Measurements from ENCODE around the gene CDH23.

Gene CDH23

GRCh38 chr10:71653044-71653443 is 256.3 kb downstream of the CDH23 start:
- DNase-seq (ENCODE audit: low read depth in 2 of 2, low spot score in 1 of 2): no peak

GRCh38 chr10:71656220-71656619 is 259.5 kb downstream of the CDH23 start:
- no peak for DNase-seq (ENCODE audit: low read depth in 2 of 2, low spot score in 1 of 2)

DNA sequence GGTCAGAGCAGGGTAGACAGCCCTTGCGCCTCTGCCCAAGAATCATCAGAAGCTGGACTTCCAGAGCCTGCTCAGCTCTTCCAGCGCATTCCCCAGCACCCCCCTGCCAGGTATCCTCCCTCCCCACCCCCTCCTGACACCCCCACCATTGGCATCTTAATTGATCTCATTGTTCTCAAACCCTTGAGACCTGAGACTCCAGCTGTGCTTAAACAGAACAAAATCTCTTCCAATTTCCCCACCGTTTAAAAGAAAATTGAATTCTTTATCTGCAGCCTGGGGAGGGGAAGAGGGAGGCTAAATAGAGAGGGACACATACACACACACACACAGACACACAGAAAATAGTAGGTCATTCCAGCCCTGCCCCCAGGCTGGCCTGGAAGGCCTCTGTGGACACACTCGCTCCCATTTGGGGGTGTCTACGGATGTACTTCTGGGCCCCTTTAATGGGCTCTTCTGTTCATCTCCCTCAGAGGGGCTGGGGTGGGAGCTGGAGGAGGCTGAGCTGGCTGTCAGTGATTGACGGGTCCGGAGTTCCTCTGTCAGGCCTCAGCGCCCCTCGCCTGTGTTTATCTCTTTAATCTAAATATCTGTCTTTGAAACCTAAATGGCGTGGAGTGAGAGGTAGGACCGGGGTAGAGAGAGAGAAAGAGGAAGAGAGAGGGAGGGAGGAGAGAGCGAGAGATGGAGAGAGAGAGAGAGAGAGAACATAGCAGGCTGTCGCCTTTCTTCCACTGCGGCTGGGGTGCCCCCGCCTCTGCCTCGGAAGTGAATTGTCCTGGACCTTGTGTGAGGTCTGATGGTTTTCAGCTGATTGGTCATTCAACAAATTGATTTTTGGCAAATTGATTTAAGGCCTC is 261.1 kb downstream of the CDH23 start:
- no peak for DNase-seq (ENCODE audit: low read depth in 2 of 2, low spot score in 1 of 2)

DNA sequence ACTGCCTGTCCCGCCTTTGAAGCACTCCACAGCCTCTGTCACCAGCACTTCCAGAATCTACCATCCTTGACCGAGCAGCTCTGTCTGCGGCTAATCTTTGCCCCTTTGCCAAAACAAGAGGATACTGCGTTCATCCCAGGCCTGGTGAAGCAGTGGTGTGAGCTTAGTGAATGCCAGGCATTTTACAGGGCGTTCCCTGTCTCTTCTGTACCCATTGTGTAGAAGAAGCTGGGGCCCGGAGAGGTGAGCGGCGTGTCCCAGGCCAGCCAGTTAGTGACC is 261.7 kb downstream of the CDH23 start:
- DNase-seq (ENCODE audit: low read depth in 2 of 2, low spot score in 1 of 2): no peak

DNA sequence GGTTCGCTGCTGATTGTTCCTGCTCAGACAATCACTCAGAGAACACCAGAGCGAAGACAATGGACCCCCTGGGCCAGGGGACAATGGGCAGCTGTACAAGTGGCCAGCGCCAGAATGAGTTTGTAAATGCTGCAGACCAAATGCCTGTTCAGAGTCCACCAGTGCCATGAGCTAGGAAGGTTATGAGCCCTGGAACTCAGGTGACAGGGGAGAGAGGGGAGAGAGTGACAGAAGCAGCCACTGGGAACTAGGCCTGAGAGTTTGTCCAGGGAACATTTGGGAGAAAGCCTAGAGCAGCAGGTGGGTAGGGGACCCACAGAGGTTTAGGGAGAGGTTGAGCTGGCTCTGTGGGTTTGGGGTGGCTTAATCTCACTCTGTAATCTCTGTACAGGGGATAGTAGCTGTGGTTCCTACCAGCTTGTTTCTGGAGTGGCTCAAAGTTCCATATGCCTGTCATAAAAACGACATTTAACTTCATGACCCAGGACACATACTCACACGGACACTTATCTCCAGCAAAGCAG is 262.5 kb downstream of the CDH23 start:
- DNase-seq (ENCODE audit: low read depth in 2 of 2, low spot score in 1 of 2): no peak

- no peak for DNase-seq (ENCODE audit: low read depth in 2 of 2, low spot score in 1 of 2)
Observed at GRCh38 chr10:71659737-71660136, 263.0 kb downstream of the CDH23 start.

GRCh38 chr10:71660313-71660712 is 263.6 kb downstream of the CDH23 start:
- no peak for DNase-seq (ENCODE audit: low read depth in 2 of 2, low spot score in 1 of 2)

DNA sequence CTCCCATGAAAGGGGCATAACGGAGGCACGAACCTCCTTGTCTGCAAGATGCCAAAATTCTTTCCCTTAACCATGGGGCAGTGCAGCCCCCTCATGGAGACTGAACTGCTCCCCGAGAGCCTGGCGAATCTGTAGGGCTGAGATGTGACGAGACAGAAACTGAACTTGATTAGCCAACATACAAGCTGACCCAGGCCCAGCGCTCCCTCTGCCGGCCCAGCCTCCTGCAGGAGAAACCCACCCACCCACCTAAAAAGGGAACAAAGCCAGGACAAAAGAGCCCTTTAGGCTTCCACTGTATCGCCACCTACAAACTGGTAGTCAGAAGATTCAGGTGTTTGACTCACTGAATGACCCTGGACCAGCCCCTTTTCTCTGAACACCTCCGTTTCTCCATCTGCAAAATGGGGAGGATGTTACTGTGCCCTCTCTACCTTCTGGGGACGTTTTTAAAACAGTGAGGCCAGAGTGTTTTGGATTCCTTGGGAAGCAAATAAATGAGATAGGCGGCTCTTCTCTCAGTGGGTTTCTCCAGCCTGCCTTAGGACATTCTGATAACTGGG is 264.4 kb downstream of the CDH23 start:
- DNase-seq (ENCODE audit: low read depth in 2 of 2, low spot score in 1 of 2): no peak

GRCh38 chr10:71661779-71662336 is 265.1 kb downstream of the CDH23 start:
- DNase-seq (ENCODE audit: low read depth in 2 of 2, low spot score in 1 of 2): no peak

DNA sequence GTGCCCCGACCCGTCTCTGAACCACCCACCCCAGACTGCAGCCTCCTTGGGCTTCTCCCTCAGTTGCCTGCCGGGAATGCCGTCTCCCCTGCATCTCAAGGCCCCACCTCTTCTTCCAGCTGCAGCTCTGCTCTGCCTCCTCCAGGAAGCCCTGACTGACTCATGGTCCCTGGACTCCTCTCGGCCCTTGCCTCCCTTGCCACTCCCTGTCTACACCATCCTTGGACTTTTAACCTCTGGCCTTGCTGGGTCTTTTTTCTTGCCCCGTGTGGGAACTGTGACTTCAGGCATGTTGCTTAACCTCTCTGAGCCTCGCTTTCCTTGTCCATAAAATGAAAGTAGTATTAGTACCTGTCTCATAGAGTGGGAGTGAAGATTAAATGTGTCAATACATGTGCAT is 266.6 kb downstream of the CDH23 start:
- no peak for DNase-seq (ENCODE audit: low read depth in 2 of 2, low spot score in 1 of 2)

GRCh38 chr10:71664585-71664984 is 267.9 kb downstream of the CDH23 start:
- DNase-seq (ENCODE audit: low read depth in 2 of 2, low spot score in 1 of 2): no peak

- no peak for DNase-seq (ENCODE audit: low read depth in 2 of 2, low spot score in 1 of 2)
Observed at GRCh38 chr10:71665456-71665855, 268.7 kb downstream of the CDH23 start.

DNA sequence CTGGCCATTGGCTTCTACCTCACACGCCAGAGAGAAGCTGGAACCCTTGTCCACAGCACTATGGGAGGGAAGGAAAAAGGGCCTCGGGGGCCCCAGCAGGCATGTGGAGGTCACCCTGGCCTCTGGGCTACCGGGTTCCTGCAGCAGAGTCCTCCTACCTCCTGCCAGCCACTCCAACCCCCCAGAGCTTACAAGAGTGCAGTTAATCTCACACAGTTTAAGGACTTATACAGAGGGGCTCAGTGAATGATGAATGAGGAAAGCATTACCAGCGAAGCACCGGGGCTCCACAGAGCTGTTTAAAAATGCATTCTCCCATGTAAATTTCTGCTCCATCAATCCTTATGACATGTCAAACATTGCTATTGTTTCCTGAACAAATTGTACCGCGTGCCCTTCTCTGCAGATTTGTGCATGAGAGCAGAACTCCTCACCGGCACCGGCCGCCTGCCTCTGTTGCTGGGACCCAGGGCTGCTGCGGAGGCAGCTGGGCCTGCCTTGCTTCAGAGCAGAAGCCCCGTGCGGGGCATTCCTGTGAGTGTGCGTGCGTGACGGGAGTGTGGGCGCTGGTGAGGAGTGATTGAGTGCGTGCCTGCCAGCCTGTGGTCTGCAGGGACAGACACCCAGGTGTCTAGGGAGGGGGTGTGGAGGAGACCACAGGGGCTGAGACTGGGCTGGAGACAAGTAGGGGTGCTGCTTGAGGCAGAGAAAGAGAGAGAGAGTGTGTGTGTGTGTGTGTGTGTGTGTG is 270.1 kb downstream of the CDH23 start:
- DNase-seq (ENCODE audit: low read depth in 2 of 2, low spot score in 1 of 2): no peak

- no peak for DNase-seq (ENCODE audit: low read depth in 2 of 2, low spot score in 1 of 2)
Observed at GRCh38 chr10:71667387-71667752, 270.6 kb downstream of the CDH23 start.

GRCh38 chr10:71671994-71672946 is 275.6 kb downstream of the CDH23 start:
- DNase-seq (ENCODE audit: low read depth in 2 of 2, low spot score in 1 of 2): no peak

DNA sequence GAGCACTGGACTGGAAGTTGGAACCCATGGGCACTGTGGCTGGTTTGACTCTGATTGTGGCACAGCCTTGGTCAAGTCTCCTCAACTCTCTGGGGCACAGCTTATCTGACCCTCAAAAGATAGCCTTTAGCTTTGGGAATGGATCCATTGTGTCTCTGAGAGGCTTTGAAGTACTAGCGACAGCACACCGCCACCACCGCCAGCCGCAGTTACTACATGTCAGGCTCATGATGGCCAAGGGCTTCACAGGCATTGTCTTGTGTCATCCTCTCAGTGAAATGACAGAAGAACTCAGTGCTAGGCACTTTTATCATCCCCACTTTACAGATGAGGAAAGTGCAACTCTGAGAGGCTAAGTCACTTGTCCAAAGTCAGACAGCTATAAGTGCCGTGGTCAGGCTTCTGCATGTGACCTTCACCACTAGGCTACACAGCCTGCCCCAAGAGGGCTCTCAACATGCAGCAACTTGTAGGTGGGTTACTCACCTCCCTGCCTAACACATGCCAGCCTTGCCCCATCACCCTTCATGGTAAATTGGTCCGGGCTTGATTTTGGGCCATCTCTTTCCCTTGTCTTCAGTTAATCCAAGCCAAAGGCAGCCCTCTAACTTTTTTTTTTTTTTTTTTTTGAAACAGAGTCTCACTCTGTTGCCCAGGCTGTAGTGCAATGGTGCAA is 278.7 kb downstream of the CDH23 start:
- DNase-seq (ENCODE audit: low read depth in 2 of 2, low spot score in 1 of 2): no peak

DNA sequence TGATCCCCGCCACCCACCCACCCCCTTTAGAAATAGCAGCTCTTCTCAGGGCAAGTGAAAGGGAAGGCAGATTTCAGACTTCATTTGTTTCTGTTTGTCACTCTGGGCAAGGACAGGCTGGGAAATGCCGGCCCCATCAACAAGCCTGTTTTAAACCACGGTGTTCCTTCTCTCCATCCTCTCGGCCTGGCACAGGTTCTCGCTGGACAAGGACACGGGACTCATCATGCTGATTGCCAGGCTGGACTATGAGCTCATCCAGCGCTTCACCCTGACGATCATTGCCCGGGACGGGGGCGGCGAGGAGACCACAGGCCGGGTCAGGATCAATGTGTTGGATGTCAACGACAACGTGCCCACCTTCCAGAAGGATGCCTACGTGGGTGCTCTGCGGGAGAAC is 280.5 kb downstream of the CDH23 start:
- no peak for DNase-seq (ENCODE audit: low read depth in 2 of 2, low spot score in 1 of 2)

DNA sequence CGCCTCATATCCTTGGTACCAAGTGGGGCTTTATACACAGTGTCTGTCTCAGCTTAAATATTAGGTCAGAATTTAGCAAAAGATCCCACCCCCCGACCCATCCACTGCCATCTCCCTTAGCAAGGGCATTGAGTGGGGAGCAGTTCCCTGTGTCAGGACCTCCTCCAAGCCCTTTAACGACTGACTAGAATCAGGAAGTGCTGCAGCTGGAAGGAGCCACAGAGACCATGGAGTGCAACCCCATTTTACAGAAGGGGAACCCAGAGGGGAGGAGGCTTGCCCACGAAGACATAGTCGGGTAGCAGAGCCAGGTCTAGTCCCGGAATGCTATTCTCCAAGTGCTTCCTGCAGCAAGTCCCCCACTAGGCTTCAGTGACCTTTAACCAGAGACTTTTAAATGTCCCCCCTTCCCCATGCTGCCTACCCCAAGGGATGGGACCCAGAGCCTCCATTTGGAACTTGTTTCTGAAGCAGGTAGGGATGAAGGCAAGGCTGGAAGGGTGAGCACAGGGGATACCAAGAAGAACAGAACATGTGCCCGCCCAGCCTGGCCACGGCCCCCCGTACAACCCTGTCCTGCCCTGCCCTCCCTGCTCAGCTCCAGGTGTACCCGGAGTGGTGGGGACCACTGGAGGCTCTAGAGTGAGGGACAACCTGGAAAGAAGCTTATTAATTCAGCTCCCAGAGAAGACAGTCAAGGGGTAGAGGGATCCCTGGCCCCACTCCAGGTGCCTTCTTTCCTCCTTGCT is 281.5 kb downstream of the CDH23 start:
- DNase-seq (ENCODE audit: low read depth in 2 of 2, low spot score in 1 of 2): no peak

GRCh38 chr10:71679425-71679824 is 282.7 kb downstream of the CDH23 start:
- DNase-seq (ENCODE audit: low read depth in 2 of 2, low spot score in 1 of 2): no peak

DNA sequence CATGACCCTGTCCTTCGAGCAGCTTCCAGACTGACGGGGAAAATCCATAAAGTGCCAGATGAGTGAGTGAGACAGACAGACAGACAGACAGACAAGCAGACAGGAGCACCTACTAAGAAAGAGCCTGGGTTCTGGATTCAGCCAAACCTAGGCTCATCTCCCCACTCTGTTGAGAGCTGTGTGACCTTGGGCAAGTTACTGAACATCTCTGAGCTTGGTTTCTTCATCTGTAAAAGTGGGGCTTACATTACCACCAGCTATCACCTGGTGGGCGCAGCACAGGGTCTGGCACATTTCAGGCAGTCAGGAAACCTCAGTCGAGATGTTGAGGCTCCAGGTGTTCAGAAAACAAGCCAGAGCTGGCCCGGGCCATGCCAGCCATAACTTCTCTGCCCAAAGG is 285.3 kb downstream of the CDH23 start:
- DNase-seq (ENCODE audit: low read depth in 2 of 2, low spot score in 1 of 2): no peak
